ENCODE results near the gene MICAL2.

Gene MICAL2

GRCh38 chr11:12076840-12077534 lies 33.4 kb upstream of the MICAL2 start:
- DNase-seq: no peak

- DNase-seq: no peak
Measured at GRCh38 chr11:12077535-12078280, 32.7 kb upstream of the MICAL2 start.

GRCh38 chr11:12079726-12080556 lies 30.4 kb upstream of the MICAL2 start:
- no peak for DNase-seq

GRCh38 chr11:12083380-12083779 lies 27.0 kb upstream of the MICAL2 start:
- no peak for DNase-seq

GRCh38 chr11:12084256-12084655 lies 26.1 kb upstream of the MICAL2 start:
- no peak for DNase-seq

- DNase-seq: no peak
Measured at GRCh38 chr11:12085371-12086251, 24.8 kb upstream of the MICAL2 start.

GRCh38 chr11:12086271-12087074 lies 23.9 kb upstream of the MICAL2 start:
- DNase-seq: no peak

GRCh38 chr11:12087075-12088004 lies 23.1 kb upstream of the MICAL2 start:
- DNase-seq: no peak

GRCh38 chr11:12088047-12088481 lies 22.3 kb upstream of the MICAL2 start:
- no peak for DNase-seq

GRCh38 chr11:12088531-12088930 lies 21.9 kb upstream of the MICAL2 start:
- DNase-seq: no peak

GRCh38 chr11:12089041-12089440 lies 21.3 kb upstream of the MICAL2 start:
- DNase-seq: no peak

- DNase-seq: no peak
Measured at GRCh38 chr11:12089473-12089872, 20.9 kb upstream of the MICAL2 start.

- no peak for DNase-seq
Measured at GRCh38 chr11:12090061-12090591, 20.3 kb upstream of the MICAL2 start.

- DNase-seq: no peak
Measured at GRCh38 chr11:12090761-12091258, 19.6 kb upstream of the MICAL2 start.

- DNase-seq: no peak
Measured at GRCh38 chr11:12091956-12092558, 18.3 kb upstream of the MICAL2 start.

GRCh38 chr11:12092714-12093113 lies 17.7 kb upstream of the MICAL2 start:
- no peak for DNase-seq

GRCh38 chr11:12094872-12095800 lies 15.3 kb upstream of the MICAL2 start:
- no peak for DNase-seq

GRCh38 chr11:12097219-12097618 lies 13.2 kb upstream of the MICAL2 start:
- DNase-seq: no peak

Measured in NCI-H1436 treated with DMSO at 0.1 percent for 48 hours (cell line).